ENCODE data around the gene ERC2.

GRCh38 chr3:55549177-55549576 is 919.1 kb downstream of the ERC2 start:
- no peak for TF ChIP-seq POLR2A (IDR thresholded peaks at IDR 0.05; ENCODE audit: extremely low read depth, insufficient read length)
- TF ChIP-seq, protein P1, sequence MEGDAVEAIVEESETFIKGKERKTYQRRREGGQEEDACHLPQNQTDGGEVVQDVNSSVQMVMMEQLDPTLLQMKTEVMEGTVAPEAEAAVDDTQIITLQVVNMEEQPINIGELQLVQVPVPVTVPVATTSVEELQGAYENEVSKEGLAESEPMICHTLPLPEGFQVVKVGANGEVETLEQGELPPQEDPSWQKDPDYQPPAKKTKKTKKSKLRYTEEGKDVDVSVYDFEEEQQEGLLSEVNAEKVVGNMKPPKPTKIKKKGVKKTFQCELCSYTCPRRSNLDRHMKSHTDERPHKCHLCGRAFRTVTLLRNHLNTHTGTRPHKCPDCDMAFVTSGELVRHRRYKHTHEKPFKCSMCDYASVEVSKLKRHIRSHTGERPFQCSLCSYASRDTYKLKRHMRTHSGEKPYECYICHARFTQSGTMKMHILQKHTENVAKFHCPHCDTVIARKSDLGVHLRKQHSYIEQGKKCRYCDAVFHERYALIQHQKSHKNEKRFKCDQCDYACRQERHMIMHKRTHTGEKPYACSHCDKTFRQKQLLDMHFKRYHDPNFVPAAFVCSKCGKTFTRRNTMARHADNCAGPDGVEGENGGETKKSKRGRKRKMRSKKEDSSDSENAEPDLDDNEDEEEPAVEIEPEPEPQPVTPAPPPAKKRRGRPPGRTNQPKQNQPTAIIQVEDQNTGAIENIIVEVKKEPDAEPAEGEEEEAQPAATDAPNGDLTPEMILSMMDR (IDR thresholded peaks at IDR 0.05; ENCODE audit: low read depth, low read length): no peak
- TF ChIP-seq, protein P2, sequence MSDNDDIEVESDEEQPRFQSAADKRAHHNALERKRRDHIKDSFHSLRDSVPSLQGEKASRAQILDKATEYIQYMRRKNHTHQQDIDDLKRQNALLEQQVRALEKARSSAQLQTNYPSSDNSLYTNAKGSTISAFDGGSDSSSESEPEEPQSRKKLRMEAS (IDR thresholded peaks at IDR 0.05; ENCODE audit: low read depth, low read length): no peak
- TF ChIP-seq MYC (IDR thresholded peaks at IDR 0.05; ENCODE audit: low read depth, low read length): no peak

All from NB4 (cell line).